H1 (cell line): Measurements from ENCODE around the gene ZNF618. TPM values are rescaled to one million over a fixed set of nuclear protein-coding genes. Genes with fewer than 3 reads are reported as not detected.

Source experiments
- CTCF ChIA-PET: fragments of 300-600 bp; sonication (Branson Sonifier 250); formaldehyde crosslinking; loops from one replicate; lab custom pipeline; 2021; ENCODE audit not compliant: partially characterized antibody; lab: Charles Lee
- POLR2A ChIA-PET: fragments of 300-600 bp; sonication (Branson Sonifier 250); formaldehyde crosslinking; loops from one replicate; lab custom pipeline; 2021; ENCODE audit warnings: inconsistent platforms; ENCODE audit not compliant: partially characterized antibody; lab: Charles Lee
- DNase-seq, 2 experiments: peaks; one replicate each; pipeline versions ENCODE4 v3.0.0 to v3.0.0-alpha.2; 2010 to 2022; ENCODE audit warnings: low spot score in 2 of 2, low read depth in 1 of 2, mixed read lengths in 1 of 2
- FAIRE-seq: peaks from 2 replicates; lab custom pipeline; 2011; peaks lifted over from hg19 to GRCh38; lab: Jason Lieb, UNC
- H2AFZ ChIP-seq: 2 replicates; pipeline ENCODE4 v1.8.1; 2012; ENCODE audit warnings: low read length, inconsistent platforms
- H2AK5ac ChIP-seq: 2 replicates; pipeline ENCODE4 v1.6.1; 2013; ENCODE audit warnings: low read depth, low read length
- H2BK120ac ChIP-seq: replicated peaks from 2 replicates; pipeline ENCODE3; 2013; ENCODE audit warnings: low read depth, low read length, inconsistent platforms
- H2BK12ac ChIP-seq: 2 replicates; pipeline ENCODE4 v1.6.1; 2013; ENCODE audit warnings: low read depth, low read length
- H2BK15ac ChIP-seq: 2 replicates; pipeline ENCODE4 v1.6.1; 2013; ENCODE audit warnings: low read length
- H2BK20ac ChIP-seq: 2 replicates; pipeline ENCODE4 v1.6.1; 2013; ENCODE audit warnings: low read length
- H2BK5ac ChIP-seq: 2 replicates; pipeline ENCODE4 v1.6.1; 2013; ENCODE audit warnings: low read depth, low read length
- H3K14ac ChIP-seq: 2 replicates; pipeline ENCODE4 v1.6.1; 2013; ENCODE audit warnings: inconsistent platforms; ENCODE audit not compliant: insufficient read length
- H3K18ac ChIP-seq: 2 replicates; pipeline ENCODE4 v1.6.1; 2013; ENCODE audit warnings: low read length; ENCODE audit errors: extremely low read depth
- H3K23ac ChIP-seq: 2 replicates; pipeline ENCODE4 v1.6.1; 2013; ENCODE audit warnings: inconsistent platforms; ENCODE audit not compliant: insufficient read length
- H3K23me2 ChIP-seq: 2 replicates; pipeline ENCODE4 v1.6.1; 2013; ENCODE audit warnings: low read depth, low read length
- H3K27ac ChIP-seq: 2 replicates; pipeline ENCODE4 v1.6.1; 2011; ENCODE audit warnings: low read depth, low read length, inconsistent platforms
- H3K27me3 ChIP-seq, 4 experiments: replicated peaks in 1 of 4; 1 replicate in 1 of 4; 2 replicates in 3 of 4; pipeline versions ENCODE4 v1.6.1 to v1.8.1; 2011 to 2013; ENCODE audit warnings: low read length in 3 of 4, mild to moderate bottlenecking in 3 of 4, inconsistent platforms in 2 of 4, mixed read lengths in 2 of 4, moderate library complexity in 1 of 4; ENCODE audit not compliant: control insufficient read depth in 3 of 4, insufficient read depth in 3 of 4; ENCODE audit errors: extremely low read depth in 1 of 4
- H3K36me3 ChIP-seq, 4 experiments: 2 replicates each; pipeline versions ENCODE4 v1.6.1 to v1.8.1; 2011 to 2013; ENCODE audit warnings: mild to moderate bottlenecking in 4 of 4, low read length in 3 of 4, moderate library complexity in 2 of 4, control low read depth in 1 of 4, inconsistent platforms in 1 of 4; ENCODE audit not compliant: insufficient read depth in 4 of 4, control insufficient read depth in 2 of 4
- H3K4ac ChIP-seq: replicated peaks from 2 replicates; pipeline ENCODE3; 2013; ENCODE audit warnings: low read length, low read depth, mixed read lengths, inconsistent platforms; ENCODE audit not compliant: insufficient read length
- H3K4me1 ChIP-seq, 4 experiments: replicated peaks in 1 of 4; 1 replicate in 1 of 4; 2 replicates in 3 of 4; pipeline versions ENCODE4 v1.6.1 to v1.8.1; 2011 to 2013; ENCODE audit warnings: low read length in 3 of 4, inconsistent platforms in 2 of 4, mixed read lengths in 1 of 4; ENCODE audit not compliant: insufficient read depth in 4 of 4, control insufficient read depth in 3 of 4
- H3K4me2 ChIP-seq, 2 experiments: 2 replicates each; pipeline versions ENCODE4 v1.6.1 to v1.8.1; 2011 to 2013; ENCODE audit warnings: low read depth in 2 of 2, low read length in 2 of 2, control low read depth in 1 of 2, inconsistent platforms in 1 of 2, mild to moderate bottlenecking in 1 of 2; ENCODE audit not compliant: insufficient read depth in 1 of 2
- H3K4me3 ChIP-seq, 4 experiments: fragments of 200-600, 300-600 bp in 1 of 4; sonication (generic), shearing (Covaris generic), sonication (Bioruptor Twin) in 1 of 4; 2 replicates each; pipeline versions ENCODE4 v1.5.1 to v1.8.1; 2011 to 2016; ENCODE audit warnings: low read length in 4 of 4, low read depth in 3 of 4, control low read depth in 2 of 4, inconsistent platforms in 2 of 4, mild to moderate bottlenecking in 2 of 4, mixed read lengths in 1 of 4, moderate library complexity in 1 of 4; ENCODE audit not compliant: insufficient read depth in 2 of 4; ENCODE audit errors: extremely low read depth in 1 of 4
- H3K56ac ChIP-seq: replicated peaks from 2 replicates; pipeline ENCODE3; 2013; ENCODE audit warnings: low read depth, mild to moderate bottlenecking, mixed read lengths, low read length, inconsistent platforms; ENCODE audit not compliant: insufficient read length
- H3K79me1 ChIP-seq: 2 replicates; pipeline ENCODE4 v1.6.1; 2013; ENCODE audit warnings: low read depth, low read length, control low read depth
- H3K79me2 ChIP-seq, 2 experiments: 2 replicates each; pipeline versions ENCODE4 v1.6.1 to v1.8.1; 2012 to 2013; ENCODE audit warnings: low read length in 2 of 2, mild to moderate bottlenecking in 2 of 2, inconsistent platforms in 1 of 2; ENCODE audit not compliant: insufficient read depth in 2 of 2, control insufficient read depth in 1 of 2
- H3K9ac ChIP-seq, 4 experiments: replicated peaks in 1 of 4; 1 replicate in 1 of 4; 2 replicates in 3 of 4; pipeline versions ENCODE4 v1.6.1 to v1.8.1; 2011 to 2013; ENCODE audit warnings: low read depth in 3 of 4, low read length in 3 of 4, control low read depth in 2 of 4, mild to moderate bottlenecking in 2 of 4, moderate library complexity in 2 of 4, inconsistent platforms in 1 of 4; ENCODE audit errors: extremely low read depth in 1 of 4
- H3K9me3 ChIP-seq, 2 experiments: 2 replicates each; pipeline versions ENCODE4 v1.6.1 to v1.8.1; 2012 to 2013; ENCODE audit warnings: mild to moderate bottlenecking in 2 of 2, moderate library complexity in 2 of 2, control low read depth in 1 of 2, inconsistent platforms in 1 of 2, low read depth in 1 of 2, low read length in 1 of 2, mixed read lengths in 1 of 2; ENCODE audit not compliant: insufficient read depth in 2 of 2
- H4K20me1 ChIP-seq, 2 experiments: replicated peaks in 1 of 2; 2 replicates each; pipeline versions ENCODE3 to v1.8.1; 2011 to 2013; ENCODE audit warnings: inconsistent platforms in 2 of 2, low read length in 2 of 2, mild to moderate bottlenecking in 1 of 2; ENCODE audit not compliant: insufficient read depth in 2 of 2, control insufficient read depth in 1 of 2
- H4K5ac ChIP-seq: 2 replicates; pipeline ENCODE4 v1.6.1; 2013; ENCODE audit warnings: low read length, low read depth, mixed read lengths, inconsistent platforms; ENCODE audit not compliant: insufficient read length
- H4K8ac ChIP-seq: 2 replicates; pipeline ENCODE4 v1.8.0; 2013; ENCODE audit warnings: mild to moderate bottlenecking, moderate library complexity, low read length, inconsistent platforms; ENCODE audit not compliant: insufficient read depth; ENCODE audit errors: extremely low read depth
- H4K91ac ChIP-seq: replicated peaks from 2 replicates; pipeline ENCODE3; 2013; ENCODE audit warnings: low read length, mixed read lengths, inconsistent platforms; ENCODE audit not compliant: insufficient read length
- CHD1 ChIP-seq: IDR thresholded peaks from 2 replicates; pipeline ENCODE4 v1.6.1; 2012; ENCODE audit warnings: low read depth, low read length, improper control_type of control experiment
- CTCF ChIP-seq, 3 experiments: IDR thresholded peaks; 1 replicate in 2 of 3; 2 replicates in 1 of 3; pipeline versions ENCODE4 v1.5.1 to v1.6.1; 2011; ENCODE audit warnings: low read length in 3 of 3, mild to moderate bottlenecking in 3 of 3, inconsistent platforms in 2 of 3, low read depth in 1 of 3, moderate library complexity in 1 of 3; ENCODE audit not compliant: insufficient read depth in 1 of 3; ENCODE audit errors: control extremely low read depth in 1 of 3
- EP300 ChIP-seq, 2 experiments: IDR thresholded peaks; 1 replicate in 1 of 2; 2 replicates in 1 of 2; pipeline ENCODE4 v1.6.1; 2011 to 2012; ENCODE audit warnings: low read depth in 2 of 2, low read length in 2 of 2, mild to moderate bottlenecking in 2 of 2, borderline replicate concordance in 1 of 2, inconsistent platforms in 1 of 2, moderate library complexity in 1 of 2
- GTF2F1 ChIP-seq: IDR thresholded peaks from 2 replicates; pipeline ENCODE4 v1.6.1; 2012; ENCODE audit warnings: low read depth, low read length, improper control_type of control experiment, borderline replicate concordance
- PHF8 ChIP-seq: fragments of 200-600 bp; sonication (generic); conservative IDR thresholded peaks from 2 replicates; pipeline ENCODE4 v1.7.1; 2012; ENCODE audit warnings: low read depth, mild to moderate bottlenecking, inconsistent platforms, low read length, moderate library complexity
- POU5F1 ChIP-seq: IDR thresholded peaks from 2 replicates; pipeline ENCODE4 v1.6.1; 2011; ENCODE audit warnings: low read depth, mild to moderate bottlenecking, low read length, moderate library complexity
- TEAD4 ChIP-seq: IDR thresholded peaks from 2 replicates; pipeline ENCODE4 v1.6.1; 2012; ENCODE audit warnings: low read depth, low read length, inconsistent platforms, mixed read lengths
- USF2 ChIP-seq: IDR thresholded peaks from 2 replicates; pipeline ENCODE4 v1.6.1; 2011; ENCODE audit warnings: low read length, improper control_type of control experiment
- YY1 ChIP-seq: IDR thresholded peaks from 2 replicates; pipeline ENCODE4 v1.6.1; 2011; ENCODE audit warnings: low read depth, mild to moderate bottlenecking, low read length
- WGBS, 2 experiments: shearing (Covaris generic) in 1 of 2; methylation state at CpG; one replicate each; pipeline versions ENCODE4 v1.1.6 to v1.1.7; 2013 to 2015; ENCODE audit warnings: low lambda C conversion rate in 2 of 2, mixed read lengths in 2 of 2, inconsistent platforms in 1 of 2, low coverage in 1 of 2, missing lambda C conversion rate in 1 of 2; ENCODE audit not compliant: insufficient replicate concordance in 2 of 2, insufficient coverage in 1 of 2, insufficient read length in 1 of 2; ENCODE audit errors: extremely low coverage in 1 of 2, missing lambda C conversion rate in 1 of 2; 5-methylcytosine and 5-hydroxymethylcytosine counted together
- polyA plus RNA-seq, 7 experiments: library from polyadenylated mRNA; depleted of rRNA in 3 of 7; stranded (reverse) in 5 of 7; unstranded in 2 of 7; fragments of >200 nt in 5 of 7; fragments of 200-250 nt in 2 of 7; gene quantifications; 1 replicate in 5 of 7; 2 replicates in 1 of 7; 4 replicates in 1 of 7; pipeline versions ENCODE4 v1.2.1 to v1.2.3, GENCODE V29; 2011 to 2013; ENCODE audit warnings: missing spikeins in 2 of 7, mixed read lengths in 2 of 7
- total RNA-seq: library from RNA; stranded (reverse); fragmentation: NEBNext Ultra II Directional; extraction: Animal tissue kit (Norgen Biotek cat#: 25700); gene quantifications from 2 replicates; pipeline ENCODE4 v1.2.1, GENCODE V29; 2021

The ZNF618 gene
- total and polyA plus RNA-seq, 2 of the 8 experiments (the other 6 are each of a cell fraction or from before 2014, with no cell fraction given): 9.6 to 28.5 TPM

- Histone ChIP-seq H3K27ac (no peak overlapping the region), H3K23ac (no peak overlapping the region), H4K5ac (no peak overlapping the region), H3K4me3 (no peak overlapping the region), H3K79me1 (peaks cover 2% of the 10 kb centered on the region; the same call in 1 of the 2 replicates), H3K27me3 (no peaks in the 10 kb centered on the region), H2AK5ac (no peak overlapping the region), H3K14ac (no peak overlapping the region), H3K9me3 (no peaks in the 10 kb centered on the region), H3K4me2 (no peak overlapping the region), H4K91ac (no peak overlapping the region), H2BK12ac (no peak overlapping the region), H4K20me1 (peaks cover 0 to 2% of the 10 kb centered on the region in 2 experiments), H2BK15ac (no peak overlapping the region), H3K9ac (no peak overlapping the region), H2BK120ac (no peak overlapping the region), H3K23me2 (no peaks in the 10 kb centered on the region), H2AFZ (no peak overlapping the region), H4K8ac (no peak overlapping the region), H3K36me3 (no peaks in the 10 kb centered on the region), H2BK5ac (no peak overlapping the region), H2BK20ac (no peak overlapping the region), H3K79me2 (peaks cover 0 to 36% of the 10 kb centered on the region in 2 experiments; a peak in 2 of 4 replicates), H3K56ac (no peak overlapping the region), H3K4ac (no peak overlapping the region), H3K18ac (no peak overlapping the region), H3K4me1 (no peaks in the 10 kb centered on the region)
- TF ChIP-seq YY1 (no peak), CHD1 (no peak), USF2 (no peak), POU5F1 (no peak), TEAD4 (no peak), PHF8 (no peak), GTF2F1 (no peak), EP300 (IDR thresholded peaks at IDR 0.05; ENCODE audit: borderline replicate concordance in 1 of 2, low read depth in 2 of 2, low read length in 2 of 2) (no peak), CTCF (IDR thresholded peaks at IDR 0.05; ENCODE audit: control extremely low read depth in 1 of 3, insufficient read depth in 1 of 3, low read depth in 1 of 3, low read length in 3 of 3) (no peak)
- no peak for FAIRE-seq
- peak in 1 of 2 experiments; percentile 28 for DNase-seq
- POLR2A ChIA-PET: interaction anchor here (1.4 kb wide), 1 partner anchor 22 kb away, joined by 3 read pairs; no protein-coding TSS in a partner anchor
- WGBS, 2 experiments: 88% methylated on average over 4 of the region's 4 CpGs; no CpG with 5 or more reads in 1 of the 2 experiments
- CTCF ChIA-PET: interaction anchor here (1.1 to 1.3 kb wide), 4 partner anchors 10 to 44 kb away, joined by 3 read pairs; no protein-coding TSS in a partner anchor
Observed at GRCh38 chr9:113898596-113898995, 22.5 kb downstream of the ZNF618 start.
